ENCODE measurements around the gene PDE6G.

PDE6G gene

DNA sequence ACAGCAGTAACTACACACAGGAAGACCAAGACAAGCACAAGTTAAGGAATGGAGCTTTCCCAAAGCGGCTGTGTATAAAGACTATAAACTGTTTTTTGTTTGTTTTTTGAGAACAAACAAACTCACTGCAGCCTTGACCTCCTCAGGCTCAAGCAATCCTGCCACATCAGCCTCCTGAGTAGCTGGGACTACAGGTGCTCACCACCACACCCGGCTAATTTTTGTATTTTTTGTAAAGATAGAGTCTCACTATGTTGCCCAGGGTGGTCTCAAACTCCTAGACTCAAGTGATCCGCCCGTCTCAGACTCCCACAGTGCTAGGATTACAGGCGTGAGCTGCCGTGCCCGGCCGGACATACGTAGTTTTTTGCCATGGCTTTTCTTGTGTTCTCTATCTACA lies 4.1 kb upstream of the PDE6G start:
- no peak for DNase-seq

DNA sequence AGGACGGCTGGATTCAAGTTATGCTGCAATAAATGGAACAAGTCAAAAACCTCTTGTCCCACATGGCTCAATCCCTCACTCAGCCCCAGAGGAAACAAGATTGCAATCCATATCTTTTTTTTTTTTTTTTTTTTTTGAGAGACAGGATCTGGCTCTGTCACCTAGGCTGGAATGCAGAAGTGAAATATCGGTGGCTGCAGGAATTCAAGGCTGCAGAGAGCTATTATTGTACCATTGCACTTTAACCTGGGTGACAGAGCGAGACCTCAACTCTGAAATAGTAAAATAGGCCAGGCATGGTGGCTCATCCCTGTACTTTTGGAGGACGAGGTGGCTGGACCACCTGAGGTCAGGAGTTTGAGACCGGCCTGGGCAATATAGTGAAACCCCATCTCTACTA lies 2.7 kb upstream of the PDE6G start:
- no peak for DNase-seq

DNA sequence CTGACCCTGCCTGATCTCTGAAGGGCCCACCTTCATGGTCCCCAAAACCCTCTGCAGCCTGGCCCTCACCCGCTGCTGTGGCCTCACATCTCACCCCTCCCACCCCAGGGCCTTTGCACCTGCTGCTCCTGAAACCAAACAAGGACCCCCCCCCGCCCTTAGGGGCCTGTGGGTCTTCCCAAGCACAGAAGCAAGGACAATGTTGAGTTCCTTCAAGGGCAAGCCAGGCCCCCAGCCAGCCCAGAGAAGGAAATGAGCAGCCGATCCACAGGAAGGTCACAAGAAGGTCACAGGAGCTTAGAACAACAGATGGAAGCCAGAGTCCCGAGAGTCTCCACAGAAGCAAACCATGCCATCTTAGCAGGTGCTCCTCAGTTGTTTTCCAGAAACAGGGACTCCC lies 493 bp upstream of the PDE6G start:
- no peak for DNase-seq

DNA sequence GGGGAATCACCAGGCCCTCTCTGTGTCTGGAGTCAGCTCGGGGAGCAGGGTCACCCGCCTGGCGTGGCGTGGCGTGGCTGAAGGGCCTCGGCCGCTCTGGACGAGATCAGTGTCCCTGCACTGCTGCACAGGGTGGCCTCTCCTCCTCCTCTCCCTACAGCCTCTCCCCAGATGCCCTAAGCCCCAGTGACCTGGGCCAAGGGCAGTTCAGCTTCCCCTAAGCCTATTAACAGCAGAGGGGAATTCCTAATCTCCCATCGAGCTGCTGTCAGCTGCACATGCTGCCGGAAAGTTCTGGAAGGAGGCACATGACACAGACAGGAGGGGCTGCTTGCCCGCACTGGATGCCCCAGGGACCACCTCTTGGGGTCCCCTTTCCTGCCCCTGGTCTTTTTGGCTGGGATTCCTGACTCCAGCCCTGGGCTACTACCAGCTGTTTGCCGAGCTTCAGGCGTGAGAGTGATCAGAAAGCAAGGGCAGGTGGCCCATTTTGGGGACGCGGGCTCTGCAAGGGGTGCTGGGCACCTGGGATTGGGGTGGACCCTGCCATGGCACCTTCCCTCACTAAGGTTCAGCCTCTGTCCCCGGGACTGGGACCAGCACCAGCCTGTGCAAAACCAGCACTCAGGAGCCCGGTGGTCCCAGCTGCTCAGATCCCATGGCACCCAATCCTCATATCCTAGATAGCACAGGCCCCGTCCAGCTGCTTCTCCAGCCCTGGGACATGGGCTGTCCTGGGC lies 794 bp downstream of the PDE6G start:
- DNase-seq: no peak

DNA sequence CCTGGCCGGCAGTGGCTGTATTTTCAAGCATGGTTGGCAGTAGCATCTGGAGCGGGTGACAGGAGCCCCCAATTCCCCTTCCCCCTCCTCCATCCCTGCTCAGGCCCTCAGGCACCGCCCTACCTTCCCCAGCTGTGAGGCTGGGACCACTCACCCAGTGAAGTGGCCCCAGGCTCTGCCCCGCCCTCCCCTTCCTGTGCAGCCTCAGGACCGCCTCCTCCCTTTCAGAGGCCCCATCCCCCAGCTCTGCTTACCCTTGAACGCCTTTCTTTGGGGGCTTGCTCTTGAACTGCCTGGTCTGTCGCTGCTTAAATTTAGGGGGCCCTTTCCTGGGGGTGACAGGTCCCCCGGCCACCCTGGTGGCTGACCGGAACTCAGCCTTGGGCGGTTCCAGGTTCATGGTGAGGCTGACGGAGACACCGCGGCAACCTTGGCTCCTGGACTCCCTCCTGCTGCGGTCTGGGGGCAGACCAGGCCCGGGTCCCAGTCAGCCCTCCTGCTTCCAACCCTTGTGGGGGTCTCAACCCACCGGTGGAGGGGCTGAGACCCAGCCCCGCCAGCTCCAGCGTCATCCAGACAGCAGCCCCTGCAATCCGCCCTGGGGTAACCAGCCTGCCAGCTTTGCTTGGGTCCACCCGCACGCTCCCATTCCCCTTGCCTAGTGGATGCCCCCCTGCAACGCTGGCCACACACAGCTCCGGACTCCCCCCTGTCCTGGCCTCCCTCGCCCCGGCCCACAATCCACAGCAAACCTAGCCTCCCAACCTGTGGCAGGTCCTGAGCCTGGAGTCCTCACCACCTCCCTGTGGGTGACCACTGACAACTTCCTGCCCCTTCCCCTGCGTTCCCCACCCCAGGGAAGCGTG lies 3.2 kb downstream of the PDE6G start:
- peak; percentile 52 for DNase-seq

DNA sequence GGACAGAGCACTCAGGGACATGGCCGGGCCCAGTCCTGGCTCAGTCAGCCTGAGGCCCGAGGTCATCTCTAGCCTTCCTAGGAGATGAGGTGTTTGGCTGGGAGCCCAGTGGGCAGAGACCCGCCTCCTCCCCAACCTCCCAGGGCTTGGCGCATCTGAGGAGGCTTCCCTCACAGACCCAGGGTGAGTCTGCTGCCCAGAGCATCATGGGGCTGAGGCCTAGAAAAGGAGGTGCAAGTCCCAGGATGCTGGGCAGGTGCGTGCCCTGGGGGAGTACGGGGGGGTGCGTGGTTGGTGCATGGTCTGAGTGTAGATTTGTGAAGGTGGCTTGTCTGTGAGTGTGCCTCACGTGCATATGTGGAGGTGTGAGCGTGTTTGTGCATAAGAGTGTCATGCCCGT lies 4.7 kb downstream of the PDE6G start:
- no peak for DNase-seq

DNA sequence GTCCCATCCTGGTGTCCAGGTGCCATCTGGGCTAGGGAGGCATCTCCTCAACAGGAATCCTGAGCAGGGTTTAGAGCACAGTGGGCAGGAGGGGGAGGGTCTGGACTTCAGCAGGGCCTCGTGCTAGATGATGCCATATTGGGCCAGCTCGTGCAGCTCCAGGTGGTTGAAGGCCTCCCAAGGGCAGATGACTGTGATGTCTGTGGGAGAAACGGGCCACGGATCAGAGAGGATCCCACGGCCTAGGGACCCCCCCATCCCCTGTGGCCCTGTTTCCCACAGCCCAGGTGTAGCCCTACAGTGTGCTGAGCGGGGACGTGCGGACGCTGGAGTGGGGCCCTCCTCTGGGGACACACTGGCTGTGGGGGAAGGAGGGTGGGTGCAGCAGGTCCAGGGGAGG lies 5.4 kb downstream of the PDE6G start:
- DNase-seq: no peak

DNA sequence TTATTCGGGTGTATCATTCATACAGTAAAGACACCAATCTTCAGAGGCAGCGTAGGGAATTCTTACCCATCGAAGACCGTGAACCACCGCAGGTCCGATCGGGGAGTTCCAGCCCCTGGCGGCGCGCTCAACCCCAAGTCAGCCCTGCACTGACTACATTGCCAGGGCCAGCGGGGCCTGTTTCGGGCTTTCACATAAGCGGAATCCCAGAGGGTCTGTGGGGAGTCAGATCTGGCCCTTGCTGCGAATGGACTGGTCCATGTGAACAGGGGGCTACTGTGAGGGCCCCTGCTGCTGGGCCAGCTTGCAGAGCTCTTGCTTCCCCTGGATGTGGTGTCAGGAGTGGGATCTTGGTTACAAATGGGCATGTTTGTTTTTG lies 7.6 kb downstream of the PDE6G start:
- DNase-seq: no peak

DNA sequence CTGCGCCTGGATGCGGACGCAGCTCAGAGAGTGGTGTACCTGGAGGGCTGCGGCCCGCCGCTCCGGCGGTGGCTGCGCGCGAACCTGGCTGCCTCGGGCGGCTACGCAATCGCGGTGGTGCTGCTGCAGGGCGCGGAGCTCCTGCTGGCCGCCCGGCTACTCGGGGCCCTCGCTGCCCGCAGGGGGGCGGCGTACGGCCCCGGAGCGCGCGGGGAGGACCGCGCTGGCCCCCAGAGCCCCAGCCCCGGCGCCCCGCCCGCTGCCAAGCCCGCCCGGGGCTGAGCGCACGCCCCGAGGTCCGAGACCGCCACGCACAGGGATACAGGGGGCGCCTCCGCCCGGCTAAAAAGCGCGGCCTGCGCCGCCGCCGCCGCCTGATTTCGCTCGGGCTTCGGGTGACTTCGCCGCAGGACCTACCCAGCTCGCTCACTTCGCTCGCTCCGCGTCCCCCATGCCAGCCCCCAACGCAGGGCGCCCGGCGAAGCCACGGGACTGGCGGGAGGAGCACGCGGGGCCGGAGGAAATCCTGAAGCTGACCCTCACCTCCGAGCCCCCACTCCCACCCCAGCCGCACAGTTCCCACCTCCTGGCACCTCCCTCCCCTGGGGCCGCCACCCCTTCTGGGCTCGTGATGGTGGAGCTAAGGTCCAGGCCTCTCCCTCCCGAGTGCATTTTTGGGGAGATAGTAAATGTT lies 8.2 kb downstream of the PDE6G start:
- no peak for DNase-seq

DNA sequence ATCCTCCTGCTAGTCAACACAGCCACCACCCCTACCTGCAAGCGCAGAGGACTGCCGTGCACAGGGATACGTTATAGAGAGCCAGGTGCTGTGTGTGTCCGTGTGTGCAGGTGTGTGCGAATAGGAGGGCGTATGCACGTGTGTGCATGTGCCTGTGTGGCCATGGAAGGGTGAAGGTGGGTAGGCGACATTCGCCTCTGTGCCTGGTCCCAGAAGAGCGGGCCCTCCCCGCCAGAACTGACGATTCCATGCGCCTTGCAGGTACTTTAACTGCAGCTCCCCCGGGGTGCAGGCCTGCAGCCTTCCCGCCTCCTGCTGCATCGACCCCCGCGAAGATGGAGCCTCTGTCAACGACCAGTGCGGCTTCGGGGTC lies 8.7 kb downstream of the PDE6G start:
- DNase-seq: no peak

DNA sequence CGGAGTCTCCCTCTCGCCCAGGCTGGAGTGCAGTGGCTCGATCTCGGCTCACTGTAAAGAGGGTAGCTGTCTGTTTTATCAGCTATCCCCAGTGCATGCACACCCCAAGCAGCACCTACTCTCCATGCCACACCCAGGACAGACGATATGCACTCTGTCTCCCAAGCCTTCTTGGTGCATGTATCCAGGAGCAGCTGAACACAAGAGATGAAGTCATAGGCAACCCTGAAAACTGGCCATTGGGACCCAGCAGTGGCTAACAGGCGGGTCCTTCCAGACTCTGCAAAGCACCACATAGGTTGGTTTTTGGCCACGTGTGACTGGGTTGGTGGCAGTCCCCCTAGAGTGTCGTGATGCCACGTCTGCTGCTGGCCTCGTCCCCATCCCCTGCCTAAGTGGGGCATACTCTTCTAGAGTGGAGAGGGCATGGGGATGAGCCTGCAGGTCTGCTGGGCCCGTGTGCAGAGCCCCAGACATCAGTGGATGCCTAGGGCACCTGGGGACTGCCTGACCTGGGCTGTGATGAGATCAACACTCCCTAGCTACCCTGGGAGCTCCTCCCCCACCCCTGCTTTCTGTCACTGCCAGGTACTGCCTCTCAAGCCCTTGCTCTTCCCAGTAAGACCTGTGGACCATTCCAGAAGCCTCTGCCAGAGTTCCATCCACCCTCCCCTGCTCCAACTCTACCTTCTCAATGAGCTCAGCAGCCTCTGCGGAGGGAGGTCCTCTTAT lies 9.3 kb downstream of the PDE6G start:
- DNase-seq: no peak

DNA sequence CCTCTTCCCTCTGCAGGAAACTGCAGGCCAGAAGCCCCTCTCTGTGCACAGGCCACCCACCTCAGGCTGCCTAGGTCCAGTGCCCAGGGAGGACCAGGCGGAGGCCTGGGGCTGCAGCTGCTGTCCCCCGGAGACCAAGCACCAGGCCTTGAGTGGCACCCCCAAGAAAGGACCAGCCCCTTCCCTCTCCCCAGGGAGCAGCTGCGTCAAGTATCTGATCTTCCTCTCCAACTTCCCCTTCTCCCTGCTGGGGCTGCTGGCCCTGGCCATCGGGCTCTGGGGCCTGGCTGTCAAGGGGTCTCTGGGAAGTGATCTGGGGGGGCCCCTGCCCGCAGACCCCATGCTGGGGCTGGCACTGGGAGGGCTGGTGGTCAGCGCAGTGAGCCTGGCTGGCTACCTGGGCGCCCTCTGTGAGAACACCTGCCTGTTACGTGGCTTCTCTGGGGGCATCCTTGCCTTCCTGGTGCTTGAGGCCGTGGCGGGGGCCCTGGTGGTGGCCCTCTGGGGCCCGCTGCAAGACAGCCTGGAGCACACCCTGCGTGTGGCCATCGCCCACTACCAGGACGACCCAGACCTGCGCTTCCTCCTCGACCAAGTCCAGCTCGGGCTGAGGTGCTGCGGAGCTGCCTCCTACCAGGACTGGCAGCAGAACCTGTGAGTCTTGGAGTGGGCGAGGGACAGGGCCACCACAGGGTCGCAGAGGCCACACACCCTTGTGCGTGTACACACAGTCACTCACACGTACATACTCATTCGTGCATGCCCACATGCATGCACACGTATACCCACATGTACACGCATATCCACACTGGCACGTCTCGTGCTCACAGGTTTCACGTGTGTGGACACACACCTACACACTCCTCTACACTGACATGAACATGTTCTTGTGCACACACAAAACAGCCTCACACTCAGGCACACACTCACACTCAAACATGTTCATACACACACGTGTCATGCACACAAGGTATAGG lies 11.1 kb downstream of the PDE6G start:
- DNase-seq: no peak

DNA sequence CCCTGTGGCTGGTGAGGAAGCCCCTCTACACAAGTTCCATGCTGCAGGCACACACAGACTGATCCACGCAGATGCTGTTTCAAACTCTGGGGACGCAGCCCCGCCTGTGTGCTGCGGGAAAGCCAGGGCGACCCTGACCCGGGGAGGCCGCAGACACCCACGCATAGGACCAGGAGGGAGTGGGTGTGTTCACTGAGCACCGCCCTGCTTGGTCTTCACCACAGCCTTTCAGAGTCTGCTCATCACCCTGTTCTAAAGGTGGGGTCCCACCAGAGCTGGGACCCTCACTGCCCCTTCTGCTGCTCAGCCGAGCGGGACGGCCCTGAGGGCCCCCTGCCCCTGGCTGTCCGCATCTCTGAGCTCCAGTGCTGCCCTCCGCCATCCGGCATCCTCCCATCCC lies 11.8 kb downstream of the PDE6G start:
- DNase-seq: no peak

DNA sequence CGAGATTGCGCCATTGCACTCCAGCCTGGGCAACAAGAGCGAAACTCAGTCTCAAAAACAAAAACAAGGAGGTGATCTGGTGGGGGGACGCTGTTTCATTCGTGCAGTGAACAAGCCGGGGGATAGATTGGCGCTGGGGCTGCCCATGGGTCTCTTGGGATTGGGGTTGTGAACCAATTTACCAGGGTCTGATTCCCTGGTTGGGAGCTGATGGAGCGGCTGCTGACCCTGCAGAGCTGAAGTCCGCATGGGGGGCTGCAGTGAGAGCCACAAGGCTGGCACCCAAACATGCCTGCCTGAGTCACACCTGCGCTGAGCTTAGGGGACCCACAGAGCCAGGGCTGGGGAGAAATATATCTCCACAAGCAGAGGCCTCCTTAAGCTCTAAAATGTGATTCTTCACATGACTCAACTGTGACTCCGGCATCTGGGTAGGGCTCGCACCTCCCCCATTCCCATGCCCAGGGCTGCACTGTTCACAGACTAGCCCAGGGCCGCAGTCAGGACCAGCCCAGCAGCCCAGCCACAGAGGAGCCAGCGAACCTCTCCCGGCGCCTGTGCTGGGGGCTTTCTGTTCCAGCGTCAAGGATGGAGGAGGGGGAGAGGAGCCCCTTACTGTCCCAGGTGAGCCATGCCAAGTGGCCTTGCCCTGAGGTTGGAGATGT lies 14.4 kb downstream of the PDE6G start:
- no peak for DNase-seq

DNA sequence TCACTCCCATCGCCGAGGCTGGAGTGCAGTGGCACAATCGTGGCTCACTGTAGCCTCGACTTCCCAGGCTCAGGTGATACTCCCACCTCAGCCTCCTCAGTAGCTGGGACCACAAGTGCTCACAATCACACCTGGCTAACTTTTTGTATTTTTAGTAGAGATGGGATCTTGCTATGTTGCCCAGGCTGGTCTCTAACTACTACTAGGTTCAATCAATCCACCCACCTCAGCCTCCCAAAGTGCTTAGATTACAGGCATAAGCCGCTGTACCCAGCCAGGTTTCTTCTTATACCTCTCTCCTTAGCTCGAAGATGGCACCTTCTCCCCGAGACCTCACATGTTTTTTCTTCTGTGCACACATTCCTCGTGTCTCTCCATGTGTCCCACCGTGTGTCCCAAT lies 16.3 kb downstream of the PDE6G start:
- no peak for DNase-seq

DNA sequence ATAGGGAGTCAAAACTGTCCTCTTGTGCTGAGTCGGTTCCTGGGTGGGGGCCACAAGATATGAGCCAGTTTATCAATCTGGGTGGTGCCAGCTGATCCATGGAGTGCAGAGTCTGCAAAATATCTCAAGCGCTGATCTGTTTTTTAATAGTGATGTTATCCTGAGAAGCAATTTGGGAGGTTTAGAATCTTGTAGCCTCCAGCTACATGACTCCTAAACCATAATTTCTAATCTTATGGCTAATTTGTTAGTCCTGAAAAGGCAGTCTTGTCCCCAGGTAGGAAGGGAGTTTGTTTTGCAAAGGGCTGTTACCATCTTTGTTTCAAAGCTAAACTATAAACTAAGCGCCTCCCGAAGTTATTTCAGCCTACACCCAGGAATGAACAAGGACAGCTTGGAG lies 17.7 kb downstream of the PDE6G start:
- no peak for DNase-seq

DNA sequence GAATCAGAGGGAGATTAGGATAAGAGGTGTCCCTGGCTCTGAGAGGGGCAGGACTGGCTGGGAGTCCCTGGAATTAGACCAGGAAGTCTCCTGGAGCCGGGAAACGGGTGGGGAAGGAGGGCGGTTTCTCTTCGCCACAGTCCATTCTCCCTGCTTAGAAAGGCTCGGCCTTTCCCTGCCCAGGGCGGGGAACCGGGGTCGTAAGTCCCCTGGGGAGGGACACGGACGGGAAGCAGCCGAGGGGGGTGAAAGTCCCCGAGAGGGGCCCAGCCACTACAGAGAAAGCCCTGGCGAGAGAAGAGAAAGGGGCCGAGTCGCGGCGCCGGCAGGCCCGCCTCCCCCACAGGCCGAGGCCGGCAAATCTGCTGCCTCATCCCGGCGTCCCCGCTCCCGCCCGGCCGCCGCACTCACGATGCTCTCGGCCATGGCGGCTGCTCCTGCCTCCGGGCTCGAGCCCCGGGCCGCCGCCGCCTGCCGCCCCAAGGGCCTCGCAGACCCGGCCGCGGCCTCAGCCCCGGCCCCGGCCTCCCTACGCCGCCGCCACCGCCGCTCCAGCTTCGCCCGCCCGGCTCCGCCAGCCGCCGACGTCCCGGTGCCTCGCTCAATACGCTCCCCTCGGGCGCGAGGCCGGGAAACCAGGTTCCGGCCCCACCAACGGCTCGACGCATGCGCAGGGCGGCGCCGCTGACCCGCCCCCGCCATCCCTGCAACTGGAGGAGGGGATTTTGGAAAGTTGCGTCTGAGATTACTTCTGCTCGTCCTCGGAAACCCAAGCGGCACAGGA lies 19.6 kb downstream of the PDE6G start, which contains the start of the genes NPLOC4 and TSPAN10:
Gene NPLOC4 (minus strand): TSS at position 608 of the 784 bp plus-strand sequence. CDS start 182 bp downstream, at position 426.
Gene TSPAN10 (plus strand): TSS at position 692 of the 784 bp plus-strand sequence. CDS start 5,217 bp downstream, outside the sequence.
- peak; percentile 92 for DNase-seq

DNA sequence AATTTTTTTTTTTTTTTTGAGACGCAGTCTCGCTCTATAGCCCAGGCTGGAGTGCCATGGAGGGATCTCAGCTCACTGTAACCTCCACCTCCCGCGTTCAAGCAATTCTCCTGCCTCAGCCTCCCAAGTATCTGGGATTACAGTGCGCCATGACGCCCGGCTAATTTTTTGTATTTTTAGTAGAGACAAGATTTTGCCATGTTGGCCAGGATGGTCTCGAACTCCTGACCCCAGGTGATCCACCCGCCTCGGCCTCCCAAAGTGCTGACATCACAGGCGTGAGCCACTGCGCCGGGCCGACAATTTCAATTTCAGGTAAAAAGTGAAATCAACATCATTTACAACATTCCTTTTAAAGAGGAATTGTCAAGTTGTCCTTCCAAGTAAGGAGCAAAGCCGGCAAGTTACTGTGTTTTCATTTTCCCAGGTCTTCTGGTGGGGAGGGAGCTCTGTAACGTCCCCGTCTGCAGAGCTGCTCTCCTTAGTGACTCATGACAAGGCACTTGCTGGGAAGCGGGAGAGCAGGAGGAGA lies 20.3 kb downstream of the PDE6G start:
- no peak for DNase-seq

DNA sequence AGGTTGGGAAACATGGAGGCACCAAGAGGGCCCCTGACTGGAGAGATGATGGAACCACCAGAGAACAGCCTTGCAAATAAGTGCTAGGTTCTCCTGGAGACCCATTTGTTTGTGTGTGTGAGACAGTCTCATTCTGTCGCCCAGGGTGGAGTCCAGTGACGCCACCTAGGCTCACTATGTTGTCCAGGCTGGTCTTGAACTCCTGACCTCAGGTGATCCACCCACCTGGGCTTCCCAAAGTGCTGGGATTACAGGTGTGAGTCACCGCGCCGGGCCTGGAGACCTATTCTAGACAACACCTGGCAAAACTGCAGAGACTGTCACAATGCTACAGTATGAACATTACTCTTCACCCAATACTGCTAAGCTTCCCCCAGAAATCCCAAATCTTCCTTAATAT lies 20.9 kb downstream of the PDE6G start:
- no peak for DNase-seq

DNA sequence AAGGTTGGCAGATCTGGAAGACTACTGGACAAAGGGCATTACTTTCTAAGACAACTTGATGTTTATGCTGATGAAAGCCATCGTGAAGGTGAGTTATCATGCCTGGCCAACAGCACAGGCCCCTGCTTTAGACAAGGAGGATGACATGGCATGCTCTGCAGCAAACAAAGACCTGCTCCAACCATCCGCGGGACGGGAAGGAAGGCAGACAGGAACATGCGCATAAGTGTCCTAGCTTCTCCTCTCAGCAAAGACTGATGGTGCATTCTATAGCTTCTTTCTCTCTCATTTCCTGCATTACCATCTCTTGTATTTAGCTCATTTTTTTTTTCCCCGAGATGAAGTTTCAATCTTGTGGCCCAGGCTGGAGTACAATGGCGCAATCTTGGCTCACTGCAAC lies 24.9 kb downstream of the PDE6G start:
- no peak for DNase-seq

All from stimulated activated CD8-positive, alpha-beta memory T cell treated with anti-CD3 and anti-CD28 coated beads, Interleukin-4, amount 100 ng/mL, for 48 hours (primary cell).